GM21515 (cell line): Measurements from ENCODE around the gene SNX25.
"Not testable (repeated sequence)": the region's sequence is repeated elsewhere in the genome, so short reads cannot be mapped to it uniquely, and the experiment has no call there.

Experiments
- ATAC-seq: cut with Tn5 transposase; IDR thresholded peaks from one replicate; pipeline ENCODE4 v1.9.1; 2021; ENCODE audit not compliant: unreplicated experiment

Gene SNX25

DNA sequence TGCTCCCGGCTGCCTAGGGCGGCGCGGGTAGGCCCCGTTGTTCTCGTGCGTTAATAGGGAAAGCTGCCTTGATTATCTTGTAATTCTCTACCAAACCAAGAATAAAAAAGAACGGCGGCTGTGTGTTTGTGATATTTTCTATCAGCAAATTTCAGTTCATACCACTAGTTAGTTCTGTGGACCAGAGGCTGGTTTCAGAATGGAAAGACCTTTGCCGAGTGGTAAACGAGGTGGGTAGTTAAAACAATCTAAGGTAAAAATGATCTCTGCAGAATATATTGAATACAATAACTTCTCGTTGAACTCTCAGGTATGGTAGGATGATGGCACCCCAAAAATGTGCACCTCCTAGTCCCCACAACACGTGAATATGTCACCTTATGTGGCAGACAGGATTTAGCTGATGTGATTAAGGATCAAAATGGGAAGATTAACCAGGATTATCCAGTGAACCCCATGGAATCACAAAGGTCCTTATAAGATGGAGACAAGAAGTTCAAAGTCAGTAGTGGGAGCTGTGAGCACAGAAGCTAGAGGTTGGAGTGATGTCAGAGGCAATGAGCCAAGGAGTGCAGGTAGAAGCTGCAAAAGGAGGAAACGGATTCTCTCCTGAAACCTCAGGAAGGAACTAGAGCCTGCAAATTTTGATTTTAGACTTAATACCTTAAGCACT lies 5.0 kb upstream of the SNX25 start:
- no peak for ATAC-seq

DNA sequence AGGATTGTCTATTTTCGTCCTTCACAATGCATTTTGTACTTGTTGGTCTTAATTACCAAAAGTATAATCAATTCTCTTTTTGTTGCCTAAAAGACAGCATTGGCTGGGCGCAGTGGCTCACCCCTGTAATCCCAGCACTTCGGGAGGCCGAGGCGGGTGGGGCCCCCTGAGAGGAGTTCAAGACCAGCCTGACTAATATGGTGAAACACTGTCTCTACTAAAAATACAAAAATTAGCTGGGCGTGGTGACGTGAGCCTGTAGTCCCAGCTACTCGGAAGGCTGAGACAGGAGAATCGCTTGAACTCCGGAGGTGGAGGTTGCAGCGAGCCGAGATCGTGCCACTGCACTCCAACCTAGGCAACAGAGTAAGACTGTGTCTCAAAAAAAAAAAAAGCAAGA lies 4.3 kb upstream of the SNX25 start:
- ATAC-seq = not testable (repeated sequence)

DNA sequence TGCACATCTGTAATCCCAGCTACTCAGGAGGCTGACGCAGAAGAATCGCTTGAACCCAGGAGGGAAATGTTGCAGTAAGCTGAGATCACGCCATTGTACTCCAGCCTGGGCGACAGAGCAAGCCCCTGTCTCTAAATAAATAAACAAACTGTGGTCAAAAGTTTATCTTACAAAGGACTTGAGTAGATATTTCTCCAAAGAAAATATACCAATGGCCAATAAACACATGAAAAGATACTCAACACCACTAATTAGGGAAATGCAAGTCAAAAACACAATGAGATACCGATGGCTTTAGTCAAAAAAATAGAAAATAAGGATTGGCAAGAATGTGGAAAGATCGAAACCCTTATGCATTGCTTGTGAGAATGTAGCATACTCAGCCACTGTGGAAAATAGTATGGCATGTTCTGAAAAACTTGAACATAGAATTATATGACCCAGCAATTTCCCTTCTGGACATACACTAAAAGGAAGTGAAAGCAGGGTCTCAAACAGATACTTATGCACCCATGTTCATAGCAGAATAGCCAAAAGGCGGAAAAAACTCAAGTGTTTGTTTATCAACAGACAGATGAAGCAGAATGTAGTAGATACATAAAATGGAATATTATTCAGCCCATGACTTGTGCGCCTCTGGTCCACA lies 3.6 kb upstream of the SNX25 start:
- ATAC-seq = no peak

DNA sequence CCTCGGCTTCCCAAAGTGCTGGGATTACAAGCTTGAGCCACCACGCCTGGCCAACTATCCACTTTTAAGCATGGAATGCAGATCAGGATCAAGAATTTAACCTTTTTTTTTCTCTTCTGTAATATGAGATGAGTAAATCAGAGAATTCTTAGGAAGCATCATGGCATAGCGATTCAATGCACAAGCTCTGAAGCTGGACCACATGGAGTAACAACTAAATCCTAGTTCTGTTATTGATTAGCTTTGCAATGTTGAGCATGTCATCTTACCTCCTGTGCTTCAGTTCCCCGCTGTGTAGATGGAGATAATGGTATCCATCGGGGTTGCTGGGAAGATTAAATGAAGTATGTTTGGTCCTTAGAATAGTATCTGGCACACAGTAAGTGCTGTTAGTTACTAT lies 1.9 kb upstream of the SNX25 start:
- ATAC-seq = no peak

DNA sequence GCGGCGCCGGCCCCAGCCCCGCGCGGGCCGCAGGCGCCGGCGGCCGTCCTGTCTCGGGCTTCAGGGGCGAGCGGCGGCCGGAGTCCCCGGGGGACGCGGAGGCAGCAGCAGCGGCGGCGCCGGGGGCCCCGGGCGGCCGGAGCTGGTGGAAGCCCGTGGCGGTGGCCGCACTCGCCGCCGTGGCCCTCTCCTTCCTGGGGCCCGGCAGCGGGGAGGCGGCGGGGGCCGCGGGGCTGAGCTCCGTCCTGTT lies 379 bp downstream of the SNX25 start:
- ATAC-seq = peak; percentile 13

DNA sequence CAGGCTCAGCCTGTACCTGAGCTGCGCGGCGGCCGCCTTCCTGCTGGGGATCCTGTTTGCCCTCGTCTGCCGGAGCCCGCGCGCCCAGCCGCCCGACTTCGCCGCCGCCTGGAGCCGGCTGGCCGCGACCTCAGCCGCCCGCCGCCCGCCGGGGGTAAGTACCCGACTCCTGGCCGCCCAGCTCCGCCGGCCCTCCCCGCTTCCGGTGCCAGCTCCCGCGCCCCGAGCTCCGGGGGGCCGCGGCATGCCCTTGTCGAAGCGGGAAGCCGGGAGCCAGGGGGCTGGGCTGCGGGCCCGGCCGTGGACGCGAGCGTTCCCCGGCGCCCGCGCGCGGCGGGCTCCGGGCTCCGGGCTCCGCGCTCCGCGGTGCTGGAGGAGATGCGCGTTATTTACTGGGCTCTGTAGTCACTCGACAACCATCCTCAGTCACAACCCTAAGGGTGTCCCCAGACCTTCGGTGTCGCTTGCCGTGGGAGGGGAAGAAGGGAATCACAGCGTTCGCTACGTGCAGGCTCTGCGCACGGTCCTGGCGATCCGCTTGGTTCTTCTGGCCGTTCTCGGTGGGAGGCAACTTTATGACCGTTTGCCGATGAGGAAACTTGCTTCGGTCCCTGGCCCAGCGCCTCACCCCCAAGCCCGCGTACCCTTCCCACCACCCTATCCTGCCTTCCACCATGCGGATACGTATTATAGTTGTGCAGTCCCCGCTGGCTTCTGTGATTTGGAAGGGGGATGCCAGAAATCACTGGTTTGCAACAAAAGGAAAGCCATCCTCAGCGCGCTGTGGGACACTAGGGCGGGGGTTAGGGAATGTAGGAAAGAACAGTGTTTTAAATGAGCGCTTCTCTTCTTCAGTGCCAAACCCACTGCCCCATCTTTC lies 944 bp downstream of the SNX25 start:
- ATAC-seq = peak; percentile 9

DNA sequence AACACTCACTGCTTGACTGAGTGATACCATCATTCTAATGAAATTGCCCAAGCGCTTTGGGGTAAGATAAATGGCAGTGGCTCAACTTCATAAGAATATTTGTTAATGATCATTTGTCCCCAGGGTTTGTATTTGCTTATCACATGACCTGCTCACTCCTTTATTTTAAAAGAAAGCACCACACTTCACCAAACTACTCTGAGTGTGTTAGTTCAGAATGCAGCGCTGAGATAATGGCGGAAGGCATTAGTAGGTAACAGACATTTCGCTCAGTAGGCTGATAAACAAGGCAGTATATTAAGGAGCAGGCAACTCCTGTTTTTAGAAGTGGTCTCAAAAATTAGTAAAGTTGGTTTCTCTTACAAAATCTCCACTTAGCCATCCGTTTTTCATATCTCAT lies 1.6 kb downstream of the SNX25 start:
- no peak for ATAC-seq

DNA sequence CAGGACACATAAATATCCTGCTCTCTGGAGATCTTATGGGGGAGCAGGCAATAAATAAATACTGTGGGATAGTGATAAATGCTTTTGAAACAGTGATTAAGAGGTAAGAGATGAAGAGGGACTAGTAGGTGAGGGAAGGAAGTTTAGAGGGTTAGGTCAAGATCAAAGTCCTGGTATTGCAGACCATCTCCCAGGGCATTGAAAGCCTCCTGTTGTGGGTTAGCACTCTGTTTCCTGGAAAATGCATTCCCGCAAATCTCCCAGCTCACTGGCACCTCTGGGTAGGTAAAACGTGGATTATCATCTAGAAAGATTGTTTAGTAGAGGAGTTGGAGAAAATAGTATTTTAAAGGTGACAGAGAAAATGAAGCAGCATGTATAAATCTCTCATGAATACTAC lies 2.2 kb downstream of the SNX25 start:
- no peak for ATAC-seq

DNA sequence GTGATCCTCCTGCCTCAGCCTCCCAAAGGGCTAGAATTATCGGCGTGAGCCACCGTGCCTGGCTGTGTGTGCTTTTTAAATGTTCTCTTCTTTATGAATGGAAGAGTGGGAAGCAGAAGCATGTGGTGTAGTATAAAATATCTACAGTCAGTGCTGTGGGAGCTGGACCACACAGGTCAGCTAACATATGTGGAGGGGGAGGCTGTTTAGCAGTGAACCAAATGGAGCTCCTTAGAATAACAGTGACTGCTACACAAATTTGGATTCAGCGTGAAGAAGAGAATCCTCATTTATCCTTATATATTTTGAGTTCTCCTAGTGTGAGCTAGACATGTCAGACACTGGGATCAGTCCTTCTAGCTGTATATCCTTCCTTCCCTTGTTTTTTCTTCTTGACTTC lies 3.2 kb downstream of the SNX25 start:
- no peak for ATAC-seq

DNA sequence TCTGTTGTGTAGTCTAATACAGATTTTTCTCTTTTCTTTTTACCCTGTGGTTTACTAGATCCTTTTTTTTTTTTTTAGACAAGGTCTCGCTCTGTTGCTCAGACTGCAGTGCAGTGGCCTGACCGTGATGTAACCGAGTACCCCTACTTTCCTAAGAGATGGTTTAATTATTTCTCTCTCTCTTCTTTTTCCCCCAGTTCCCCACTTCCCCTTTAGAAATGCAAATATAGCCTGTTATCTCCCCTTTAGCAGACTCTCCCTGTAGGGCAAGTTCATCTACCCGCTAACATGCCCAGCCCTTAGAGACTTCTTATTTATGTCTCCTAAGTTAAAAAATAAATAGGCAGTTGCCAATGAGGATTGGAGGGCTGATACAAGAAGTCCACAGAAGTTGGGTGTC lies 4.5 kb downstream of the SNX25 start:
- peak; percentile 39 for ATAC-seq

DNA sequence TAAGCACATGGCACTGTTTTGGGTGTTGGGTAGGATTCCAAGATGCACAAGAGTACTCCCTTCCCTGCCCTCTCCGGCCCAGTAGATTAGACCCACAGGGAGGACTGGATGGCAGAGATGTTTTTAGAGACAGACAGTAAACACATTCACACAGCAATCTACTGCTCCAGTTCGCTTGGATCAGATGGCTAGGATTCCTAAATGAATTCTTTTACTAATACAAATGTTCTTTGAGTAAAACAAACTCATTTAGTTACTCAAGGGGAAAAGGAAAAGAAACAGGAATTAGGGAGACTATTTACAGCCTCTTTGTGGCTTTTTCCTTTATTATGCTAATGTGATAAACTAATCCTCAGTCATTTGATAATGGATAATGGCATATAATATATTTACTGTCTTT lies 5.9 kb downstream of the SNX25 start:
- no peak for ATAC-seq

DNA sequence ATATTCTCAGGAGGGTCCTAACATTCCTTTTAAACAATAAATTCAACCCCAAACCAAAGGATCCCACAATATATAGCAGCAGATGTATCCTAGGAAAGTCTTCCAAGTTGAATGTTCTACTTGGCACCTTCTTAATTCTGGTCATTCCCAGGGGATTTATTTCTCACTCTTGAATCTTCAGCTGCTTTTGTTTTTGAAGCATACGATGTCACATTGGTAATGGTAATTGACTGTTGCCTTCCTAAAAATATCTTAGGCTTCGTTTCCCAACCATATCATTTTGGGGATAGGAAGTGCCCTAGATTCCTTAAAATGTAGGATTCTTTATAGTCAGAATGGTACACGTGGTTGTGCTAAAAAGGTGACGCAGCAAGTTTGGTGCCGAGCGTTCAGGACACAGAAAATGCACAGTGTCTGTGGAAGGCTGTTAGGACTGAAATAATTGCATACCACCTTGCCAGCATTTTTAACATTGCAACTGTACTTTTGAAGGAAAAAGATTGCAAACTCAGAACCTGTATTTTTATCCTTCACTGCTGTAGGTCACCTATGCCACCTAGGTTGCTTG lies 8.1 kb downstream of the SNX25 start:
- ATAC-seq = no peak

DNA sequence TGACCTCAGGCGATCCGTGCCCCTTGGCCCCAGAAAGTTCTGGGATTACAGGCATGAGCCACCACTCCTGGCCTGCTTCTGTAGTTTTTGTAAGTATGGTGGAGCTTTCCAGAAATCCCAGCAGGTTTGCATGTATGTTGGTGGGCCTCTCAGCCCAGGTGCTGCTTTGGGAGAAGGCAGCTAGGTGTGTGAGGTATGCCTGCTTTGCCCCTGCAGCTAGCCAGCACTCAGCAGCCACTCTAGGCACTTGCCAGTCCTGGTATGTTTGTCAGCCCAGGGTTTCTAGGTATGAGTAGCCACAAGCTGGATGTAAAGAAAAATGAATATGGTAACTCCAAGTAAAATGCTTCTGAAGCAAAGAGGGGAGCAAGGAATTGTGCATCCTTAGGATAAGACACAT lies 8.9 kb downstream of the SNX25 start:
- ATAC-seq = no peak

DNA sequence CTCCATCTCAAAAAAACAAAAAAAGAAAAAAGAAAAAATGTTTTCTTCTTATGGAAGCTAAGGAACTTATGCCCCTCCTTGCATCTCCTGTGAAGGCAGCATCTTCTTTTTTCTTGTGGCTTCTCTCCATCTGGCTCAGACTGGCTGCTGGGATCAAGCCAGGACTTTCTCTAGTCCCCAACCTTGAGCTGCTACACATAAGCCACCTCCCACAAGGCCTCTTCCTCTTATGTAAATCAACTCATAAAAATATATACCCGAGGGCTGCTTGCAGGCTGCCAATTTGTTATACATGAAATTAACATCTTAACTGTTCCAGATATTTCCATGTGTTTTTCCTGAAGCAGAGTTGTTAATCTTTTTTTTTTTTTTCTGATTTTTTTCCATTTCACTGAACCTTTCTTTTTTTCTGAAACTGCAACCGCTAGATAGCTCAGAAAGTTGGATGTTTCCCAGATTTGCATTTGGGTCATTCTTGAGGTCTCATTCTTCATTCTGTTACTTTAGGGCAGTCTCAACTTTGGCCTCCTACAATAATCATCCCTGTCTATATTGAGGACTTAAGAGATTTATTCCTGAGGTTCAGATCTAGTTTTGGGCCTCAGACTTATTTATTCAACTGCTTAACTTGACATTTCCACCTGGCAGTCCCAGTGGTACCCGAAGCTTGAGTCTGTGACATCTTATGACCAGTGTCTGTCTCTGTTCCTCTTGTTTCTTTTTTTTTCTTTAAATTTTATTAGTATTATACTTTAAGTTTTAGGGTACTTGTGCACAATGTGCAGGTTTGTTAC lies 10.3 kb downstream of the SNX25 start:
- ATAC-seq = peak; percentile 81

DNA sequence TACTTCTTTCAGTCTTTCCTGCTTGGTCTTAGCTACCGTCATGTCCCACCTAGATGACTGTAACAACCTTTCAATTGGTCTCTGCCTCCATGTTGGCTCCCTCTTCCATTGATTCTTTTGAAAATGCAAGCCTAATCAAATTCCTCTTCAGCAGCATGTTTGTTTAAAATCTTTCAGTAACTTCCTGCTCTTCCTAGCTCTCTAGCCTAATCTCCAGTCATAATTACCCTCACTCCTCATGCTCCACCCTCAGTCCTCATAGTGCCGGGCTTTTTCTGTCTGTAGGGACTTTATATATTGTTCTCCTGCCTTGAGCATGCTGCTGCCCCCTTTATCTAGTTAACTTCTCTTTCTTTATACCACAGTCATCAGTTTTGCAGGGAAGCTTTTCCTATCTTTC lies 12.1 kb downstream of the SNX25 start:
- no peak for ATAC-seq

DNA sequence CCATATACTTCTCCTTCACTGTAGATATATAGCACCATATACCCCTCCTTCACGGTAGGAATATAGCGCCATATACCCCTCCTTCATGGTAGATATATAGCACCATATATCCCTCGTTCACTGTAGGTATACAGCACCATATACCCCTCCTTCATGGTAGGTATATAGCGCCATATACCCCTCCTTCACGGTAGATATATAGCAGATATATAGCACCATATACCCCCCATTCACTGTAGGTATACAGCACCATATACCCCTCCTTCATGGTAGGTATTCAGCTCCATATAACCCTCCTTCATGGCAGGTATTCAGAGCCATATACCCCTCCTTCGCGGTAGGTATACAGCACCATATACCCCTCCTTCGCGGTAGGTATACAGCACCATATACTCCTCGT lies 12.5 kb downstream of the SNX25 start:
- no peak for ATAC-seq

DNA sequence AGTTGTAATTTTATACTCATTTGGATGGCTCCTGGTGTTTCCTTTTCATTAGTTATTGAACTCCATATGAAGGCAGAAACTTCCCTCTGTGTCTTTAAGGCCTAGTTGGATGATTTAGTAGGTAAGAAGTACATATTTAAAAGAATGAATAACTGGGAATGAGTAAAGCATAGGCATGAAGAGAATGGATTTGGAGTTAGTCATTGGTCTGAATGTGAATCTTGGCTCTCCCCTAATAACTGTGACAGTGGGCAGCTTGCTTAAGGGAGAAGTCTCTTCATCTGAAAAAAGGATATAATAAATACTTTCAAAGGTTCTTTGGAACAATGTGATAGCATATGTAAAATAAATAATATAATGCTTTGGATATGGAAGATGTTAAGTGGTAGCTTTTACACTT lies 13.2 kb downstream of the SNX25 start:
- ATAC-seq = no peak

DNA sequence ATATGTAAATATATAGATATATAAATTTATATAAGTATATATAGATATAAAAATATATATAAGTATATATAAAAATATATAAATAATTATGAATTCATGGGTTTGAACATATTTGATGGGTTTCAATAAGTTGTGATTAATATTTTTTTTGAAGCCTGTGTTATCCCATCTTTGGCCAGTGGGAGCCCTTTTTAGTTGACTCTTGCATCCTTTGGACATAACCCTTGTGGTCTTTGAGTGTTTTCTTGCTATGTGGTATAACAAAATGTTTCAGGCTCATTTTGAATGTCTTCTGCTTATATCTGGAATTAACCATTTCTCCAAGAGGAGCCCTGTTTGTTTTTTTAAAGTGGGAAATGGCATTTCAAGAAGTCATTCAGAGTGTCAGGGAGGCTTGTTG lies 15.2 kb downstream of the SNX25 start:
- no peak for ATAC-seq

DNA sequence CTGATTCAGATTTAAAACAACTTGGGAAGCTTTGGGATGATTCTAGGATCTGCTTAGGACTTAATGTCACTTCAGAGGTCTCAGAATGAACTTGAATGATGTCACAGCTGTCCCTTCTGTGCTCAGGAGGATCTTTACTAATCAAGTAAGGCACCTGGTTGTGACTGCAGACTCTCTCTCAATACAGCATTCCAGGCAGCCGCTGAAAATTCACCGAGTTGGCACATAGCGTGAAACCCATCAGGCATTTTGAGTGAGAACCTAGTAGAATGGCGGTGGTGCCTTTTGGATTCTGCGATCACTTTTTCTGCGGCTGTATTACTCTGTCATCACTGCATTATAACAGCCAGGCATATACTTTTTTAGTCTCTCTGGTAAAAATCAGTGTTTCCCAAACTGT lies 16.5 kb downstream of the SNX25 start:
- no peak for ATAC-seq

DNA sequence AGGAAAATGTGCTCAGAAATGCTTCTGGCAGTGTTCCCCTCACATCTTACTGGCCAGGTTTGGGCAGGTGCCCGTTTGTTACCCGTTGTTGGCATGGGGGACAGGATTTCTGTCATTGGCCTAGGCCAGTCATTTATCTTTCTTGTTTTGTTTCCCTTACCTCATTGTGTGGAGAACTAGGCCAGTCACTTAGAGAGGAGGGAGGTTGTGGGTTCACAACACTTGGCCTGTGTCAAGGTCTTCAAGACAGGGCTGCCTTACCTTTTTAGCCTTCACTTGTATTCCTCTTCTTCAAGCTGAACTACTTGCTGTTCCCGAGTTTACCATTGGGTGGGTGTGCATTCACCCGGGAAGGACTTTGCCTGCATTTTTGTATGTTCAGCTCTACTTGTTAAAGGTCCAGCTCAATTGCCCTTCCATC lies 17.7 kb downstream of the SNX25 start:
- no peak for ATAC-seq

DNA sequence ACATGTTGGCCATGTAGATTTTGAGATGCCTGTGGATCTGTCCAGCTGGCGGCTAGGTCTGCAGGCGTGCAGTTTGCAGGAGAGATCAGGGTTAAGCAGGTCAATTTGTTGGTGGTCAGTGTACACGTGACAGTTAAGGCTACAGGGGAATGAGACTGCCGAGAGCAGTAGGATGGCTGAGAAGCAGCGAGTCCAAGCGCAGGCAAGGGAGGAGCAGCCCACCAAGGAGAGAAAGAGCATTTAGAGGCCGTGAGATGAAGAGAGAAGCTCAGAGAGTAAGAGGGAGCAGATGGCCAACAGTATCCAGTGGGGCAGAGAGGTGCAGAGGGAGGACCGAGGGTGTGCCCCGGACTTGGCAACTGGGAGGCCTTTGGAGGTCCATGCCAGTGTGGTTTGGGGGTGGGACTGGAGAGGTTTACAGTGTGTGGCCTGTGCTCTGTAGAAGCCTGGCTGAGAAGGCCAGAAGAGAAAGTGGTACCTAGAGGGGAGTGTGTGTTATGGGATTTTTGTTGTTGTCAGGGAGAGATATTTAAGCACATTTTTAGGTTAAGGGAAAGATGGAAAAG lies 18.4 kb downstream of the SNX25 start:
- ATAC-seq = no peak
